SK-N-SH (cell line): ENCODE measurements around the gene KCNQ2. TPM values are rescaled to one million over a fixed set of nuclear protein-coding genes. Genes with fewer than 3 reads are reported as not detected.

Source experiments
- CTCF ChIA-PET: fragments of 300-600, 350-600 bp; formaldehyde crosslinking; extraction: SDS; loops from one replicate; lab custom pipeline; 2021; lab: Yijun Ruan, JAX
- POLR2A ChIA-PET: fragments of 350-600 bp; sonication (Branson Sonifier 250); formaldehyde crosslinking; extraction: SDS; loops from one replicate; lab custom pipeline; 2020; ENCODE audit warnings: antibody characterized with exemption, inconsistent platforms; lab: Yijun Ruan, JAX
- DNase-seq: peaks from one replicate; pipeline ENCODE4 v3.0.0; 2012
- H2AFZ ChIP-seq: fragments of 200-600 bp; sonication (generic); 2 replicates; pipeline ENCODE4 v1.8.1; 2016; ENCODE audit warnings: antibody characterized with exemption, mild to moderate bottlenecking, low read depth
- H3F3A ChIP-seq: fragments of 200-600 bp; sonication (generic); replicated peaks from 2 replicates; pipeline ENCODE3; 2016; ENCODE audit warnings: antibody characterized with exemption, mild to moderate bottlenecking; ENCODE audit not compliant: insufficient read depth
- H3K27ac ChIP-seq, 2 experiments: fragments of 200-500 bp in 1 of 2; fragments of 200-600 bp in 1 of 2; sonication (Bioruptor generic) in 1 of 2; sonication (generic), shearing (Covaris generic) in 1 of 2; 2 replicates each; pipeline versions ENCODE4 v1.5.1 to v1.6.1; 2014 to 2016; ENCODE audit warnings: low read depth in 2 of 2, inconsistent platforms in 1 of 2, low read length in 1 of 2, mild to moderate bottlenecking in 1 of 2, mixed read lengths in 1 of 2
- H3K27me3 ChIP-seq: fragments of 200-600 bp; sonication (generic), shearing (Covaris generic); 2 replicates; pipeline ENCODE4 v1.6.1; 2016; ENCODE audit warnings: mixed run types; ENCODE audit not compliant: insufficient read depth
- H3K36me3 ChIP-seq, 2 experiments: fragments of 200-500 bp in 1 of 2; fragments of 200-600 bp in 1 of 2; sonication (Bioruptor generic) in 1 of 2; sonication (generic) in 1 of 2; replicated peaks in 1 of 2; 2 replicates each; pipeline versions ENCODE3 to v1.5.1; 2014 to 2016; ENCODE audit warnings: low read length in 1 of 2, mild to moderate bottlenecking in 1 of 2; ENCODE audit not compliant: insufficient read depth in 2 of 2, control insufficient read depth in 1 of 2
- H3K4me1 ChIP-seq, 2 experiments: fragments of 200-500 bp in 1 of 2; fragments of 200-600 bp in 1 of 2; sonication (Bioruptor generic) in 1 of 2; sonication (generic), shearing (Covaris generic) in 1 of 2; 2 replicates each; pipeline versions ENCODE4 v1.5.1 to v1.6.1; 2014 to 2016; ENCODE audit warnings: low read depth in 1 of 2, low read length in 1 of 2, mixed run types in 1 of 2; ENCODE audit not compliant: insufficient read depth in 2 of 2, control insufficient read depth in 1 of 2
- H3K4me2 ChIP-seq: fragments of 200-600 bp; sonication (generic), shearing (Covaris generic); 2 replicates; pipeline ENCODE4 v1.6.1; 2017; ENCODE audit warnings: mixed run types
- H3K4me3 ChIP-seq, 2 experiments: fragments of 200-500 bp in 1 of 2; fragments of 200-600 bp in 1 of 2; sonication (Bioruptor generic) in 1 of 2; sonication (generic), shearing (Covaris generic) in 1 of 2; 2 replicates each; pipeline versions ENCODE4 v1.5.1 to v1.8.1; 2014 to 2016; ENCODE audit warnings: low read depth in 2 of 2, inconsistent platforms in 1 of 2, low read length in 1 of 2, mild to moderate bottlenecking in 1 of 2, mixed read lengths in 1 of 2, moderate library complexity in 1 of 2
- H3K79me2 ChIP-seq: fragments of 200-600 bp; sonication (generic); 2 replicates; pipeline ENCODE4 v1.8.1; 2017; ENCODE audit warnings: mild to moderate bottlenecking; ENCODE audit not compliant: insufficient read depth
- H3K9ac ChIP-seq: fragments of 200-600 bp; sonication (generic); 2 replicates; pipeline ENCODE4 v1.6.1; 2017; ENCODE audit warnings: mixed run types
- H3K9me2 ChIP-seq: fragments of 200-600 bp; sonication (generic); 2 replicates; pipeline ENCODE4 v1.6.1; 2017; ENCODE audit warnings: mixed run types
- H3K9me3 ChIP-seq: fragments of 200-600 bp; sonication (generic); 2 replicates; pipeline ENCODE4 v1.6.1; 2017; ENCODE audit warnings: mixed run types, mild to moderate bottlenecking, moderate library complexity
- H4K20me1 ChIP-seq: fragments of 200-600 bp; sonication (generic); 2 replicates; pipeline ENCODE4 v1.6.1; 2017; ENCODE audit warnings: mild to moderate bottlenecking, mixed run types; ENCODE audit not compliant: insufficient read depth
- CHD2 ChIP-seq: fragments of 150-350 bp; IDR thresholded peaks from 2 replicates; pipeline ENCODE4 v1.6.1; 2018; ENCODE audit warnings: low read length; ENCODE audit not compliant: partially characterized antibody
- ELF1 ChIP-seq: IDR thresholded peaks from 2 replicates; pipeline ENCODE4 v1.4.0; 2012
- EZH2phosphoT487 ChIP-seq: fragments of 200-600 bp; sonication (generic); IDR thresholded peaks from 2 replicates; pipeline ENCODE4 v1.6.1; 2017; ENCODE audit warnings: low read depth, mixed run types, mild to moderate bottlenecking, antibody characterized with exemption, moderate library complexity, borderline replicate concordance
- GABPA ChIP-seq: IDR thresholded peaks from 2 replicates; pipeline ENCODE4 v1.4.0; 2012; ENCODE audit warnings: low read depth, mild to moderate bottlenecking
- GATA2 ChIP-seq: sonication (generic); formaldehyde crosslinking; IDR thresholded peaks from 2 replicates; pipeline ENCODE4 v1.5.0; 2020; ENCODE audit warnings: mild to moderate bottlenecking, missing genetic modification reagents
- JUND ChIP-seq: IDR thresholded peaks from 2 replicates; pipeline ENCODE4 v1.4.0; 2012
- NFIC ChIP-seq: IDR thresholded peaks from 2 replicates; pipeline ENCODE4 v1.4.0; 2012; ENCODE audit warnings: borderline replicate concordance
- NRF1 ChIP-seq: IDR thresholded peaks from 2 replicates; pipeline ENCODE4 v1.6.1; 2012; ENCODE audit warnings: low read depth, mild to moderate bottlenecking, low read length
- PBX3 ChIP-seq: IDR thresholded peaks from 2 replicates; pipeline ENCODE4; 2012
- POLR2AphosphoS5 ChIP-seq: IDR thresholded peaks from 2 replicates; pipeline ENCODE4 v1.6.1; 2012; ENCODE audit warnings: low read depth, low read length
- RAD21 ChIP-seq: IDR thresholded peaks from 2 replicates; pipeline ENCODE4 v1.6.1; 2012; ENCODE audit warnings: mild to moderate bottlenecking, low read length
- SMC3 ChIP-seq: IDR thresholded peaks from 2 replicates; pipeline ENCODE4 v1.6.1; 2012; ENCODE audit warnings: low read depth, low read length, improper control_type of control experiment
- TCF12 ChIP-seq: IDR thresholded peaks from 2 replicates; pipeline ENCODE4 v1.4.0; 2012
- USF1 ChIP-seq: IDR thresholded peaks from 2 replicates; pipeline ENCODE4 v1.4.0; 2012; ENCODE audit warnings: low read depth, borderline replicate concordance
- USF2 ChIP-seq: fragments of 150-350 bp; IDR thresholded peaks from 2 replicates; pipeline ENCODE4 v1.6.1; 2017; ENCODE audit warnings: antibody characterized with exemption, low read length, low read depth, borderline replicate concordance
- YY1 ChIP-seq: IDR thresholded peaks from 2 replicates; pipeline ENCODE4 v1.4.0; 2012; ENCODE audit warnings: low read depth, mild to moderate bottlenecking
- WGBS: methylation state at CpG from one replicate; pipeline ENCODE4 v1.1.6; 2017; ENCODE audit warnings: low lambda C conversion rate; 5-methylcytosine and 5-hydroxymethylcytosine counted together
- polyA plus RNA-seq, 3 experiments: library from polyadenylated mRNA; depleted of rRNA; stranded (reverse); fragments of >200 nt; gene quantifications; 2 replicates each; pipeline ENCODE4 v1.2.3, GENCODE V29; 2012
- TF ChIP-seq, protein P1 (sequence below): fragments of 200-600 bp; sonication (generic); IDR thresholded peaks from 2 replicates; pipeline ENCODE4 v1.6.1; 2017; ENCODE audit warnings: antibody characterized with exemption, mild to moderate bottlenecking, moderate library complexity
- TF ChIP-seq, protein P2 (sequence below): IDR thresholded peaks from 2 replicates; pipeline ENCODE4 v1.4.0; 2012; ENCODE audit warnings: low read depth

The KCNQ2 gene
- polyA plus RNA-seq, 1 of the 3 experiments (the other 2 are of a cell fraction) = 3.9 TPM

GRCh38 chr20:63431944-63432343 lies 40.5 kb downstream of the KCNQ2 start:
- Histone ChIP-seq H2AFZ (no peak overlapping the region), H3K27ac (no peak overlapping the region), H3F3A (no peaks in the 10 kb centered on the region), H3K79me2 (no peaks in the 10 kb centered on the region), H3K4me2 (no peak overlapping the region), H3K9me3 (no peaks in the 10 kb centered on the region), H3K9me2 (no peaks in the 10 kb centered on the region), H3K36me3 (no peaks in the 10 kb centered on the region), H3K4me1 (peaks cover 0 to 11% of the 10 kb centered on the region in 2 experiments; a peak in 1 of 4 replicates), H3K4me3 (no peak overlapping the region), H4K20me1 (no peaks in the 10 kb centered on the region), H3K27me3 (no peaks in the 10 kb centered on the region), H3K9ac (no peak overlapping the region)
- TF ChIP-seq EZH2phosphoT487 (no peak), YY1 (no peak), GABPA (no peak), TCF12 (no peak), PBX3 (no peak), JUND (no peak), ELF1 (no peak)
- TF ChIP-seq, protein P1, sequence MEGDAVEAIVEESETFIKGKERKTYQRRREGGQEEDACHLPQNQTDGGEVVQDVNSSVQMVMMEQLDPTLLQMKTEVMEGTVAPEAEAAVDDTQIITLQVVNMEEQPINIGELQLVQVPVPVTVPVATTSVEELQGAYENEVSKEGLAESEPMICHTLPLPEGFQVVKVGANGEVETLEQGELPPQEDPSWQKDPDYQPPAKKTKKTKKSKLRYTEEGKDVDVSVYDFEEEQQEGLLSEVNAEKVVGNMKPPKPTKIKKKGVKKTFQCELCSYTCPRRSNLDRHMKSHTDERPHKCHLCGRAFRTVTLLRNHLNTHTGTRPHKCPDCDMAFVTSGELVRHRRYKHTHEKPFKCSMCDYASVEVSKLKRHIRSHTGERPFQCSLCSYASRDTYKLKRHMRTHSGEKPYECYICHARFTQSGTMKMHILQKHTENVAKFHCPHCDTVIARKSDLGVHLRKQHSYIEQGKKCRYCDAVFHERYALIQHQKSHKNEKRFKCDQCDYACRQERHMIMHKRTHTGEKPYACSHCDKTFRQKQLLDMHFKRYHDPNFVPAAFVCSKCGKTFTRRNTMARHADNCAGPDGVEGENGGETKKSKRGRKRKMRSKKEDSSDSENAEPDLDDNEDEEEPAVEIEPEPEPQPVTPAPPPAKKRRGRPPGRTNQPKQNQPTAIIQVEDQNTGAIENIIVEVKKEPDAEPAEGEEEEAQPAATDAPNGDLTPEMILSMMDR = no peak
- WGBS = no CpG with 5 or more reads among the region's 1 CpG
- ChIA-PET POLR2A (no interaction called here), CTCF (no interaction called here)
- DNase-seq = no peak

DNA sequence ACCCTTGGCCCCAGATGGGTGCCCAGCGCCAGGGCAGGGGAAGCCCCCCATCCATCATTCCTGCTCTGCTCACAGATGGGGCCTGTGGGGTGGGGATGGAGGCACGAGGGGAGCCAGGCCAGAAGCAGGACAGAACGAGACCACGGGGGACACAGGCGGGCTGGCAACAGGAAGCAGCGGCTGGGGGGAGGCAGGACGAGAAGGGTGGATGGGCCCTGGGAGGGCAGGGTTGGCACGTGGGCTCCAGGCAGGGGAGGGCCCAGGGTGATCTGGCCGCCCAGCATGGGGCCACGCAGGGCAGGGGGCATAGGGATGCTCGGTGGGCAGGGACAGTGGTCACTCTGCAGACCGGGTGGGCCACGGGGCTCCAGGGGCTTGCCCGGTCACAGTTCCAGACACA lies 41.6 kb downstream of the KCNQ2 start:
- ChIA-PET CTCF (no interaction called here), POLR2A (no interaction called here)
- WGBS = 73% methylated on average over 14 of the region's 14 CpGs
- Histone ChIP-seq H3K4me2 (no peak overlapping the region), H3K27me3 (no peaks in the 10 kb centered on the region), H2AFZ (no peak overlapping the region), H3K4me1 (peaks cover 0 to 11% of the 10 kb centered on the region in 2 experiments; a peak in 1 of 4 replicates), H3K9me3 (no peaks in the 10 kb centered on the region), H3K79me2 (no peaks in the 10 kb centered on the region), H3K4me3 (no peak overlapping the region), H3K36me3 (no peaks in the 10 kb centered on the region), H3K9me2 (no peaks in the 10 kb centered on the region), H3K9ac (no peak overlapping the region), H3K27ac (no peak overlapping the region; a peak in 1 of 4 replicates), H3F3A (no peaks in the 10 kb centered on the region), H4K20me1 (no peaks in the 10 kb centered on the region)
- DNase-seq = no peak
- no peak for TF ChIP-seq YY1
- no peak for TF ChIP-seq USF2
- TF ChIP-seq PBX3 = no peak
- no peak for TF ChIP-seq CHD2
- no peak for TF ChIP-seq NRF1
- TF ChIP-seq, protein P2, sequence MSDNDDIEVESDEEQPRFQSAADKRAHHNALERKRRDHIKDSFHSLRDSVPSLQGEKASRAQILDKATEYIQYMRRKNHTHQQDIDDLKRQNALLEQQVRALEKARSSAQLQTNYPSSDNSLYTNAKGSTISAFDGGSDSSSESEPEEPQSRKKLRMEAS = no peak
- no peak for TF ChIP-seq USF1
- no peak for TF ChIP-seq TCF12
- no peak for TF ChIP-seq SMC3
- TF ChIP-seq GATA2 = no peak
- TF ChIP-seq POLR2AphosphoS5 = no peak
- no peak for TF ChIP-seq NFIC
- TF ChIP-seq RAD21 = no peak
- TF ChIP-seq ELF1 = no peak
